Tibial artery (tissue), 4 donors: ENCODE data around the gene RNF10.

Experiments used
- DNase-seq, 2 donors: peaks; one replicate each; pipeline ENCODE4 v3.0.0-alpha.2; 2019
- H3K27ac ChIP-seq, 2 donors: fragments of 200-600 bp; sonication (generic) in 1 of 2; 1 replicate in 1 of 2; 2 replicates in 1 of 2; pipeline ENCODE4 v1.5.1; 2018 to 2019; ENCODE audit warnings: mild to moderate bottlenecking in 1 of 2
- H3K27me3 ChIP-seq, 2 donors: fragments of 200-600 bp; sonication (generic) in 1 of 2; one replicate each; pipeline versions ENCODE4 v1.5.1 to v1.6.0; 2016 to 2019
- H3K36me3 ChIP-seq, 3 donors: fragments of 200-600 bp; sonication (generic) in 2 of 3; one replicate each; pipeline ENCODE4 v1.5.1; 2016 to 2019; ENCODE audit warnings: mild to moderate bottlenecking in 2 of 3
- H3K4me1 ChIP-seq, 4 donors: fragments of 200-600 bp; sonication (generic) in 2 of 4; 1 replicate in 3 of 4; 2 replicates in 1 of 4; pipeline ENCODE4 v1.5.1; 2016 to 2019
- H3K4me3 ChIP-seq, 2 donors: fragments of 200-600 bp; sonication (generic) in 1 of 2; 1 replicate in 1 of 2; 2 replicates in 1 of 2; pipeline ENCODE4 v1.5.1; 2018 to 2019; ENCODE audit warnings: mild to moderate bottlenecking in 2 of 2
- H3K9me3 ChIP-seq, 3 donors: fragments of 200-600 bp; sonication (generic) in 1 of 3; one replicate each; pipeline ENCODE4 v1.5.1; 2016 to 2019
- CTCF ChIP-seq, 2 experiments: fragments of 200-600 bp in 1 of 2; fragments of 450-650 bp in 1 of 2; IDR thresholded peaks; one replicate each; pipeline ENCODE4 v1.5.1; 2017 to 2019; ENCODE audit warnings: antibody characterized with exemption in 2 of 2, mild to moderate bottlenecking in 1 of 2, moderate library complexity in 1 of 2
- intact Hi-C: fragments of 100-400 bp; cut with DNase I; formaldehyde crosslinking; loops from one replicate; pipeline ENCODE4 v1.15.0; 2023; ENCODE audit warnings: low total_unique reads

The RNF10 gene

GRCh38 chr12:120546050-120546386, 11.9 kb downstream of the RNF10 start:
- H3K27ac ChIP-seq = no peak overlapping the region
- no peaks in the 10 kb centered on the region for H3K27me3 ChIP-seq
- DNase-seq = no peak
- peaks cover 0 to 68% (median 39%) of the 10 kb centered on the region in 4 donors for H3K4me1 ChIP-seq
- no peaks in the 10 kb centered on the region for H3K9me3 ChIP-seq
- no peak overlapping the region for H3K4me3 ChIP-seq
- intact Hi-C loops = no loop called here
- TF ChIP-seq CTCF (IDR thresholded peaks at IDR 0.05) = no peak
- H3K36me3 ChIP-seq = peaks cover 29 to 51% (median 35%) of the 10 kb centered on the region in 3 donors

DNA sequence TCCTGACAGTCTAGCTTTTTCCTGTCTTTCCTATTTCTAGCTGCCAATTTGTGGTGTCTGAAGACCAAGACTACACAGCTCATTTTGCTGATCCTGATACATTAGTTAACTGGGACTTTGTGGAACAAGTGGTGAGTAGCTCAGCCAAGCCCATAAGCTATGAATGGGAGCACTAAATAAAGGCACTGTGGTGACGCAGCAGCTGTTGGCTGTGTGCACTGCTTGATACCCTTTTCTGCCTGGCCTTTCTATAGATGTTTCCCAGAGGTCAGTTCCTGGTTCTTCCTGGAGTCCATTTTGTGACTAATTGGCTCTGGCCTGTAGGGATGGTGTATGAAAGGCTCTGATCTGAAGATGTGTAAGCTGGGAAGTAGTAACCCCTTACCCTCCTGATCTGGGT, 20.5 kb downstream of the RNF10 start:
- H3K27me3 ChIP-seq = no peaks in the 10 kb centered on the region
- intact Hi-C loops = no loop called here
- H3K4me1 ChIP-seq = peaks cover 0 to 44% (median 19%) of the 10 kb centered on the region in 4 donors
- H3K27ac ChIP-seq = peak overlapping the region in 1 of 2 donors; percentile 9
- TF ChIP-seq CTCF (IDR thresholded peaks at IDR 0.05) = no peak
- peaks cover 51 to 89% (median 54%) of the 10 kb centered on the region in 3 donors for H3K36me3 ChIP-seq
- no peak for DNase-seq
- H3K4me3 ChIP-seq = no peak overlapping the region
- no peaks in the 10 kb centered on the region for H3K9me3 ChIP-seq

GRCh38 chr12:120557589-120557988, 23.4 kb downstream of the RNF10 start:
- no peaks in the 10 kb centered on the region for H3K27me3 ChIP-seq
- H3K4me1 ChIP-seq = peaks cover 0 to 16% (median 7%) of the 10 kb centered on the region in 4 donors
- intact Hi-C loops = no loop called here
- TF ChIP-seq CTCF (IDR thresholded peaks at IDR 0.05) = no peak
- no peaks in the 10 kb centered on the region for H3K9me3 ChIP-seq
- no peak for DNase-seq
- H3K36me3 ChIP-seq = peaks cover 69 to 100% (median 74%) of the 10 kb centered on the region in 3 donors
- no peak overlapping the region for H3K27ac ChIP-seq
- H3K4me3 ChIP-seq = no peak overlapping the region

GRCh38 chr12:120562906-120563305, 28.8 kb downstream of the RNF10 start:
- no peaks in the 10 kb centered on the region for H3K4me1 ChIP-seq
- no peaks in the 10 kb centered on the region for H3K27me3 ChIP-seq
- DNase-seq = no peak
- no peak overlapping the region for H3K4me3 ChIP-seq
- no peak for TF ChIP-seq CTCF (IDR thresholded peaks at IDR 0.05)
- H3K9me3 ChIP-seq = no peaks in the 10 kb centered on the region
- peaks cover 81 to 100% (median 85%) of the 10 kb centered on the region in 3 donors for H3K36me3 ChIP-seq
- no peak overlapping the region for H3K27ac ChIP-seq
- intact Hi-C loops = no loop called here

- no peak overlapping the region for H3K4me3 ChIP-seq
- no peak for DNase-seq
- H3K4me1 ChIP-seq = no peaks in the 10 kb centered on the region
- no peak for TF ChIP-seq CTCF (IDR thresholded peaks at IDR 0.05)
- H3K27me3 ChIP-seq = no peaks in the 10 kb centered on the region
- H3K36me3 ChIP-seq = peaks cover 86 to 100% (median 88%) of the 10 kb centered on the region in 3 donors
- no peaks in the 10 kb centered on the region for H3K9me3 ChIP-seq
- no peak overlapping the region for H3K27ac ChIP-seq
- intact Hi-C loops = no loop called here
These were observed 29.3 kb downstream of the RNF10 start for GRCh38 chr12:120563495-120563894.

GRCh38 chr12:120571299-120571698, 37.1 kb downstream of the RNF10 start:
- Histone ChIP-seq H3K36me3 (peaks cover 84 to 100% (median 95%) of the 10 kb centered on the region in 3 donors), H3K27ac (no peak overlapping the region), H3K4me3 (no peak overlapping the region), H3K9me3 (no peaks in the 10 kb centered on the region), H3K4me1 (peaks cover 0 to 24% (median 10%) of the 10 kb centered on the region in 4 donors), H3K27me3 (no peaks in the 10 kb centered on the region)
- no peak for TF ChIP-seq CTCF (IDR thresholded peaks at IDR 0.05)
- DNase-seq = no peak
- intact Hi-C loops = no loop called here
